Stimulated activated CD4-positive, alpha-beta T cell treated with anti-CD3 and anti-CD28 coated beads, Interleukin-12 subunit alpha, Interleukin-12 subunit beta, amount 100 ng/mL, for 24 hours (primary cell): ENCODE results near the gene CDK11A.
"Not testable (repeated sequence)": the region's sequence is repeated elsewhere in the genome, so short reads cannot be mapped to it uniquely, and the experiment has no call there.

Source experiments
- DNase-seq, 2 experiments: peaks; one replicate each; pipeline ENCODE4 v3.0.0-alpha.2; 2020; ENCODE audit warnings: low read depth in 2 of 2

The CDK11A gene

DNA sequence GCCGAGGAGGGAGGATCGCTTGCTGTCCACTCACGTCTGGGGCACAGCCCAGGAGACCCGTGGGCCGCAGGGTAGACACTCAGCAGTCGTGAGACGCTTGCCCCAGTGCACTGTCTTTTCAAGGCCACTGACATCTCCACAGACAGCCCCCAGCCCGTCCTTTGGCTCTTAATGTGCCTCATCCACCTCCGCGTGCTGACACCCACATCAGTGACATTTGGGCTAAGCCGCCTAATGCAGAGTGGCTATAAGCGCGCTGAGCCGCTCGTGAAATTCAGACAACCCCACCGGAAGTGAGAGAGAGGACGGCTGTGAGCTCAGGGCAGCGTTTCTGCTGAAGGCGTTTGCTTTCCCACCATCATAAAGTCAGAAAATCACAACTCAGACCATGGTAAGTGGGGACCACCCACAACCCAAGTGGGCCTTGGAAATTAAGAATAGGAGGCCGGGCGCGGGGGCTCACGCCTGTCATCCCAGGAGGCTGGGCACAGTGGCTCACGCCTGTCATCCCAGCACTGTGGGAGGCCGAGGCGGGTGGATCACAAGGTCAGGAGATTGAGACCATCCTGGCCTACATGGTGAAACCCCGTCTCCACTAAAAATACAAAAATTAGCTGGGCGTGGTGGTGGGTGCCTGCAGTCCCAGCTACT is 40.0 kb downstream of the CDK11A start:
- no peak for DNase-seq

DNA sequence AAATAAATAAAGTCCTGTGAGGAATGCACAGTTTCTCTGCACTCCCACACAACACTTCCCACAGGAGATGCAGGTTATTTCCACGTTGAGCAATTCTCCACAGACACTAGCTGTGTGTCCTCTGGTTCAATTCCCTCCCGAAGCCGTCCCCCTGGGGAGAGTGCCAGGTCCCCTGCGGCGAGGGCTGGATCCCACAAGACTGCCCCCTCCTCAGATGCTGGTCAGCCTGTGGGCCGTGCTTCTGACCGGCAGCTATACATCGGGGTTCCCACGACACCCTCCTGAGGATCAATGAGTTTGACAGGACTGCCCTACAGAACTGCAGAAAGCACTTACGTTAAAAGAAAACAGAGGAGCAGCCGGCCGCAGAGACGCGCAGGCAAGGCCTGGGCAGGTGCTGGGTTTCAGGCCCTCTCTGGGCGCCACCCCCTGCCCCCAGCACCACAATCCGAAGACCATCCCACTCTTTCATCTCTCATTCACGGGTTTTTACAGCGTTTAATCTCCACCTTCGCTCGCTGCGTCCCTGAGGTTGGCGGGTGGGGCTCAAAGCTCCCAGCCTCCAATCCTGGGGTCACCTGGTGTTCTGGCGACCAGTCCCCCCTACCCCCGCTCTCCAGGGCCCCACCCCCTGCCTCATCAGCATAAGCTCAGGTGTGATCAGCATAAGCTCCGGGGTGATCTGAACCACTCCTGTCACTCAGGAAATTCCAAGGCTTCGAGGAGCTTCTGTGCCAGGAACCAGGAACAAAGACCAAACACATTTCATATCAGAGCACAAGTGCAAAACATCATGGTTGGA is 40.9 kb downstream of the CDK11A start:
- DNase-seq, result no peak

DNA sequence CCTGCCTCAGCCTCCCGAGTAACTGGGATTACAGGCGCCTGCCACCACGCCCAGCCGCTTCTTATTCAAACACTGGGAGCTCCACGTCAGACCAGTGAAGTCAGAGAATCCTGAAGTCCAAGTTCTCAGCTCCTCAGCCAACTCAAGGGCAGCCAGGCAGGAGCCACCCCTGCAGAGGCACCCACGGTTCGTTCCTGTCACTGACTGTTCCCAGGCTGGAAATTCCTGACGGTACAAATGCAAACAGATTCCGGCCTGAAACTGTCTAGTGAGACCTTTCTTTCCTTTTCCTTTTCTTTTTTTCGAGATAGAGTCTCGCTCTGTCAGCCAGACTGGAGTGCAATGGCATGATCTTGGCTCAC is 43.3 kb downstream of the CDK11A start:
- no peak for DNase-seq

DNA sequence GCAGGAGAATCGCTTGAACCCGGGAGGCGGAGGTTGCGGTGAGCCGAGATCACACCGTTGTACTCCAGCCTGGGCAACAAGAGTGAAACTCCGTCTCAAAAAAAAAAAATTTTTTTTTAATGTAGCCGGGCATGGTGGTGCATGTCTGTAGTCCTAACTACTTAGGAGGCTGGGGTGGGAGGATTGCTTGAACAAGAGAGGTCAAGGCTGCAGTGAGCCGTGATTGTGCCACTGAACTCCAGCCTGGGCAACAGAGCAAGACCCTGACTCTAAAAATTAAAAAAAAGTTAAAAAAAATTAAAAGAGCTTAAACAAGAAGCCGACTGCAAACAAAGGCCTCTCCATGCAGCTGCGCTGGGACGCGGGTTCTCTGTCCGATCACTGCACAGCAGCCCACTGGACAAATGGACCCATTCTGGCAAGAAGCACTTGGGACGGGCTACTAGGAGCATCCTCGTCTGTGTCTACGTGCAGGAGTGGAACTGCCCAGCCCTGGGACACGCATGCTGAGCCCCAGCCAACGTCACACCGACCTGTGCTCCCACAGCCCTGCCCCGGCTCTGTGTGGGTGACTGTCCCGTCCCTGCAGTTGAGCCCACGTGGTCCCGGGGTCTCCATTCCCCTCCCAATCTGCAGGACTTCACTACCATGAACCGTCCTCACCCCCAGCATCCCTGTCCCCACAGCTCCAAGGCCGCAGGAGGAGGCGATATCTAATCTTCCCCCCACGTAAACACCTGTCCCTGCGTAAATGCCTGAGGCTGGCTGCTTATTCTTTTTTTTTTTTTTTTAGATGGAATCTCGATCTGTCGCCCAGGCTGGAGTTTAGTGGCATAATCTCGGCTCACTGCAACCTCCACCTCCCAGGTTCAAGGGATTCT is 43.9 kb downstream of the CDK11A start:
- DNase-seq, result no peak

DNA sequence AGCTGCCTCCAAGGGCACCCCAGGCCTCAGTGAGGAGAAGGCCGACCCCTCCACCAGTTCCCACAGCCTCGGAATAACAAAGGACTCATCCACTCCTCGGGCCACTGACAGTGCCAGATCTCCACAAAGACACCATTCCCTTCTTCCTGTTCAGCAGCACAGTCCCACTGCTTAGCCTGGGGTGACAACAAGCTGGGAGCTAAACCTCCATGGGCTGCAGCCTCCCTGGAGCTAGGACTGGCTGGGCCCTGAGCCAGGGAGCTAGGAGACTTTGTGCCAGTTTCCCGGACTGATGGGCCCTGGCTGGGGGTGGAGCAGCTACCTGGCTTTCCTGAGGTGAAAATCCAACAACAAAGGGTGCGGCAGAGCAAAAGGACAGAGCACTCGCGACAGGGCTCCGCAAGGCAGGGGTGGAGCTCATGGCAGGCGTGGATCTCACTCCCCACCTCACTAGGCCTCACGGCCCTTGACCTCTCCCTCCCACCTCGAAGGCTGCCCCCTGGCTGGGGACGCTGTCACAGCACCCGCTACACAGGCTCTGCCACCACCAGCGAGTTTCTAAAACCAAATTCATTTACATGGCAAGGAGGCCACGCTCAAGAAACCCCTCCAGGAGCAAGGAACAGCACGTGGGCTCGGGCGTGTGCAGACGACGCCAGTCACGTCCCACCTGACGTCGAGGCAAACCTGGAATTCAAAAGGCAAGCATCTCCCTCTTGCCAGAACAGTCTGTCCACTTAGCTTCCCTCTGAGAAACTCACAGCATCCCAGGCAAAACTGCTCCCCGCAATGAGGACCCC is 45.4 kb downstream of the CDK11A start:
- peak in 1 of 2 experiments; percentile 56 for DNase-seq

DNA sequence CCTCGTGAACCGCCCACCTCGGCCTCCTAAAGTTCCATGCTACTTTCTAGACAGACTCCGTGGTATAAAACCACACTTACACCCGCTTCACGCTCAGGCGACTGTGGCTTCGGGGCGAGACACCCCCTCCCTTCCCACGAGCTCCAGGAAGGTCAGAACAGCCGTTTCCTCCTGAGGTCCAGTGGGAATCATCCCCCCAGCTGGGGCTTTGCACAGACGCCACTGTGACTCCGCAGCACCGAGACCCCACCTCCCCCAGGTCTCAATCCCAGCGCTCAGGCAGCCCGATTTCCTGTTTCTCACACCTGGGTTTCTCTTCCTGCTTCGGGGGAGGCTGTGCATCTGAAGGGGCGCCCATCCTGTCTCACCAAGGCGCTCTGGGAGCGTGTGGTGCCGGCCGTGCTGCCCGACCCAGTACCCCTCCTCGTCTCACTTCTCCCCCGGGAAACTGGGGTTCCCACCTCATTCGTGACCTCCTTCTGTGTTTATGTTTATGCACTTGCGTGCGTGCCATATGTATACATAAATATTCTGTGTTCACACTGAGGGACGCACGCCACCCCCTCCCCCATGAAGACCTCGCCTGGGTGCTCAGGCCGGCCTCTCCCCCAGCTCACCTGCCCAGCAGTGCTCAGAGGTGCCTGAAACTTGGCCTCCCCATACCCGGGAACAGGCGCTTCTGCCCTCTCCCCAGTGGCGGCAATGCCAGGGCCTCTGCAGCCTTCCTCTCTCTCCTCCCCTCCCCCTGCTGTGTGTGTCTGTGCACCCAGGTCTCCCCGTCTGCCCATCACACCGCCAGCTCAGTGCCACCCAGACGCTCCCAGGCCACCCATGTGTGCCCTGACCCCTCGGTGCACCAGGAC is 46.2 kb downstream of the CDK11A start:
- peak; percentile 28 to 34 for DNase-seq

DNA sequence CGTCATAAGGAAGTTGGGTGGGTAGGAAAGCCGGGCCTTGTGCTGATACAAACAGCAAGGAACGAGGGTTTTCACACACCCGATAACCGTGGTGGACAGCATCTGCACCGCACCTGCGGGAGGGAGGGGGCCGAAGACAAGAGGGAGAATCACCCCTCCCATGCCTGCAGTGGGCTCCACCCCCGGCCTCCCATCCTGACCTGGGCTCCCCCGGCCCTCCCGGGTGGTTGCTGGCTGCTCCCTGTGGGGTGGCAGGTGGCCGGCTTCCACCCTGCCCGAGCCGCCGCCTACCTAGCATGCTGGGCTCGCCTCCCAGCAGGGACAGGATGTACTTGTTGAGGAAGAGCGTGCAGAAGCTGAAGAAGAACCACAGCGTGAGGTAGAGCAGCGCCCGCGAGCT is 48.1 kb downstream of the CDK11A start:
- DNase-seq, result not testable (repeated sequence)

DNA sequence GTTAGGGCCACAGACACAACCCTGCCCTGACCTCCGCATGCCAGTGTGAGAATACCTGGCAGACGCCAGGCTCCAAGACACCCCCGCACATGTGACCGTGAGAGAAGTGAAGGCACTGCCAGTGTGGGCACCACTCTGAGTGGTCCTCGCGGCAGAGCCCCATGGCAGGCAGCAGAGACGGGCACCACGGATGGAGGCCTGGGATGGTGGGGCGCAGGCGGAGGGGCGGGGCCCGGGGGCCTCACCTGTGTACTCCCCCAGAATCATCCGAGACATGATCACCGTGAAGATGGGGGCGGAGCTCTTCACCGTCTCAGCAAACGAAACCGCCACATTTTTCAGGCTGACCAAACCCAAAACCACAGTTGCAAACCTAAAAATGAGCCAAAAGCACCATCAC is 48.9 kb downstream of the CDK11A start:
- DNase-seq, result not testable (repeated sequence)

DNA sequence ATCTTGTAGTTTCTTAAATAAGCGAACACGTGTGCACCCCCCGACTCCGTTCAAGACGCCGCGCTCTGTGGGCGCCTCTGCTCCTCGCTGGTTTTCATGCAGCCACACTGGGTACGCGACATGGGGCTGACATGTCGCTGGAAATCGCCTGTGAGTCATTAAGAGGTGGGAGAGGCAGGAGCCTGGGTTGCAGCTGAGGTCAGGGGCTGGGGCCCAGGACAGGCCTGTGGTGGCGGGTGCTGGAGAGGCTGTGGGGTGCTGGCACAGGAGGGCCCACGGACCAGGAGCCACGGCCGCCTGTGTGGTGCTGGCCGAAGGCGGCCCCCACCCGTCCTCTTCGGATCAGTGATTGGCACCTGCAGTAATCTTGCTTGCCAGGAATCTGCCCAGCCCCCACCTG is 49.4 kb downstream of the CDK11A start:
- DNase-seq, result not testable (repeated sequence)

DNA sequence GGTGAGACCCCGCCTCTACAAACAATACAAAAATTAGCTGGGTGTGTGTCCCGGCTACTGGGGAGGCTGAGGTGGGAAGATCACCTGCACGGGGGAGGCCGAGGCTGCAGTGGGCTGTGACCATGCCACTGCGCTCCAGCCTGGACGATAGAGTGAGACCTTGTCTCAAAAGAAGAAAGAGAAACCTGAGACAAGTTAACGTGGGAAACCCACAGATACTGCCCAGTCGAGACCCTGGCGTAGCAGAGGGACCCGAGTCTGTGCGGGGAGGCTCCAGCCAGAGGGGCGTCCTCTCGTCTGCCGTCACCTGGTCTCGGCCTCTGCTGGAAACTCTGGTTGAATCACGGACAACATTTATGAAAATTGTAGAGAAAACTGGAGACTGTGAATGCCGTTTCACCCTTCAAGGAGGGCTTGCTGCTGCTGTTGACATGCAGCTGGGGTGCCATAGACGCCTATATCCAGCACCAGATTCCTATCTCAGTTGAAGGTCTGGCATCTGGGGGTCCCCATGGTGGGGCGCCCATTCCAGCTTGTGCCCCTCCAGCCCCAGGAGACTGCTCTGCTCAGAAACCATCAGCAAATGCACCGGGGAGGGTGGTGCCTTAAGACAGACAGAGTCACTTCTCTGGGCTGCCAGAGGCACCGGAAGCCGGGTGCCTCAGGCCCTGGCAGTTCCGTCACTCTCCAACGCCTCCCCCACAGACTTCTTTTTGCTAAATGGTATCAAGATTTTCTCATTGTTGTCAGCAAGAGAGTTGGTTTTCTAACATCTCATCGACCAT is 51.8 kb downstream of the CDK11A start:
- no peak for DNase-seq

DNA sequence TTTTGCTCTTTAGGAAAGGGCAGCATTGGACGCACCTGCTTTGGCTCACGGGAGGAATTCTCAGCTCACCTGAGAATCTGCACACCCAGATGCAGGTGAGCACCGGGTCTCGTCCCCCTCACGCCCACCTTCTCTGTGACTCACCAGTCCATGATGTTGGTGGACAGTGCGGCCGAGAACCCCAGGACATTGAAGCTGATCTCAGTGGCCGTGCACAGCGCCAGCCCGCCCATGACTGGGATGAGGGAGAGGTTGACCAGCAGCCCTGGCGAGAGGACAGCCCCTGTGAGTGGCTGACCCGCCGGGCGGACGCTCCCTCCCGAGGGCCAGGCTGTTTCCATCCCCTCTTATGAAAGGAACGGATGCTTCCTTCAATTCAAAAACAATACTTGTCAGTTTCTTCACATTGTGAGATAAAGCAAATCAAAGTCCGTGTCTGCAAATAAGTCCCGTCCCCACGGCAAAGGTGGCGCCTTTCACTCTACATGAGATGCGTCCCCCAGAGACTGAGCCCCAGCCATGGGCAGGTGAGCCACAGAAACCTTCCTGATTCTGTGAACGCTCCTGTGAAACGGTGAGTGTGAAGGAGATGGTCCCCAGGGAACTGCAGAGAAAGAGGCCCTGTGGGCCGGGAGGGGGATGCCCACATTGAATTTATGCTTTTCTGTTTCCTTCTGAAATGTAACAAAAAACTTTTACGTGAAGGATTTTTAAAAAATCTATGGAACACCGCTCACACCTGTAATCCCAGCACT is 52.6 kb downstream of the CDK11A start:
- DNase-seq, result no peak

DNA sequence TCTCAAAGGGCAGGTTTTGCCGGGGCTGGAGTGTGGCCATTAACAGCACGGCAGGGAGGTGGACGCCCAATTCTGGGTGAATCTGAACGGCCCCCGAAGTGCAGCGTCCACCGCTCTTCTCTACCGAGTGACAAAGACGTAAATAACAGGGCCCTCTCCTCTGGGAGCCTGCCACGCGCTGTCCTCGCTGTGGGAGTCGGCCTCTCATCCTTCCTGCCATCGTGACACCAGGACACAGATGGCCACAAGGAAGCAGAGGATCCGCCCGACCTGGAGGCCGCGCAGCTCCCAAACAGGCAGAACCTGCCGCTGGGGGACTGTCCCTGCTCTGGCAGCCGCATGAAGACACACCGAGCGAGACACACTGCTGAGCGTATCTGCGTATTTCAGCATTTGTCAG is 53.3 kb downstream of the CDK11A start:
- no peak for DNase-seq

DNA sequence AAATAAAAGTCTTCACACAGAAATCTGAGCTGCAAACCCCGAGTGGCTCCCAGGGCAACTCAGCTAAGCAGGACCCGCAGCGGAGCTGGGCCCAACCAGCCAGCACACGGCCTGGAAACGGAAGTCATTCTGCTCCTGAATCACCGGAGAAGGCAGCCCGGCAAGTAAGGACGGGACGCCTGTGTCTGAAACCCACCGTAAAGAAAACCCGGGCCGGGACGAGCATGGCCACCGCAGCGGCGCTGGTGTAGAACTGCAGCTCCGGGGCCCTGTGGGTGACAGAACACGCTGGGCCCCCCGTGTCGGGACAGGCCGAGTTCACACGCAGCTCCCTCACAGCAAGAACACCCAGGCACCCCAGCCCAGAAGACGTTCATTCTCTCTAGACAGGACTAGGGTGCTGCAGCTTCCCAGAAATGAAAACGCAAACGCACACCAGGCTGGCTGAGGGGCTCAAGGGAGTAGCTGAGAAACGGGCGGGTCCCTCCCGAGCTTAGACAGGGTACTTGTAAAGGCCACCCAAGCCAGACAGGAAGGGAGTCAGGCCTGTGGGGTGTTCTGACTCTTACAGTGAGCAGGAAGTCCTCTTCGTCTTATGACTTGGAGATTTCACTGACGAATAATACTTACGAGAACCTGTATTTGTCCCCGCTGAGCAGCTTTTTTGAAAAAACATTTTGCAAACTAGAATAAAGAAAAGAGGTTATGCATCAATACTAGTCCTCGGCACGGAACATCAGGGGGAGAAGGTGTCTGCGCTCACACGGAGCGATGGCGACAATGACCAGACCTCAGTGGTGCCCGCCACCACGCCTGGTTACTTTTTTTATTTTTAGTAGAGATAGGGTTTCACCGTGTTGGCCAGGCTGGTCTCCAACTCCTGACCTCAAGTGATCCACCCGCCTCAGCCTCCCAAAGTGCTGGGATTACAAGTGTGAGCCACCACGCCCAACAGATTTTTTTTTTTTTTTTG is 54.4 kb downstream of the CDK11A start:
- DNase-seq, result no peak

DNA sequence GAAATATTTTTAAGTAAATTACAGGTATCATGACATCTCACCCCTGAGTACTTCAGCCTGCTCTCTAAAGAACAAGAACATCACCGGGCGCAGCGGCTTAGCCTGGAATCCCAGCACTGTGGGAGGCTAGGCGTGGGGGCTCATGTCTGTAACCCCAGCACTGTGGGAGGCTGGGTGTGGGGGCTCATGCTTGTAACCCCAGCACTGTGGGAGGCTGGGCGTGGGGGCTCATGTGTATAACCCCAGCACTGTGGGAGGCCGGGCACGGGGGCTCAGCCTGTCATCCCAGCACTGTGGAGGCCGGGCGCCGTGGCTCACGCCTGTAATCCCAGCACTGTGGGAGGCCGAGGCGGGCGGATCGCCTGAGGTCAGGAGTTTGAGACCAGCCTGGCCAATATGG is 57.6 kb downstream of the CDK11A start:
- no peak for DNase-seq

DNA sequence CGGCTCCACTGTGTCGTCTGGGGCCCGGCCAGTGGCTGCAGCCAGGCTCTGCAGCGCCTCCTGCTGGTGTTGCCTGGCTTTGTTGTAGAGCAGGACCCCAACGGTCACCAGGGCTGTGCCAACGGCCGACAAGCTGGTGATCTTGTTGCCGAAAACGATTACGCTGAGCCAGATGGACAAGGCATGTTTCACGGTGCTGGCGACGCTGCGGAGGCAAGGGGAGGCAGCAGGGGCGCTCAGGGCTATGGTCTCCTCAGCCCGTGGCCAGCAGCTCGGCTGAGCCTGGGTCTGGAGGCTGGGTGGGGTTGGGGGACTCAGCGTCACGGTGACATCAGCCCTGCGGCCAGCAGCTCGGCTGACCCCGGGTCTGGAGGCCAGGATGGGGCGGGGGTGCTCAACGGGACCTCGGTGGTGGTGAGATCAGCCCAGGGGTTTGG is 58.3 kb downstream of the CDK11A start:
- DNase-seq, result peak in 1 of 2 experiments; percentile 24

DNA sequence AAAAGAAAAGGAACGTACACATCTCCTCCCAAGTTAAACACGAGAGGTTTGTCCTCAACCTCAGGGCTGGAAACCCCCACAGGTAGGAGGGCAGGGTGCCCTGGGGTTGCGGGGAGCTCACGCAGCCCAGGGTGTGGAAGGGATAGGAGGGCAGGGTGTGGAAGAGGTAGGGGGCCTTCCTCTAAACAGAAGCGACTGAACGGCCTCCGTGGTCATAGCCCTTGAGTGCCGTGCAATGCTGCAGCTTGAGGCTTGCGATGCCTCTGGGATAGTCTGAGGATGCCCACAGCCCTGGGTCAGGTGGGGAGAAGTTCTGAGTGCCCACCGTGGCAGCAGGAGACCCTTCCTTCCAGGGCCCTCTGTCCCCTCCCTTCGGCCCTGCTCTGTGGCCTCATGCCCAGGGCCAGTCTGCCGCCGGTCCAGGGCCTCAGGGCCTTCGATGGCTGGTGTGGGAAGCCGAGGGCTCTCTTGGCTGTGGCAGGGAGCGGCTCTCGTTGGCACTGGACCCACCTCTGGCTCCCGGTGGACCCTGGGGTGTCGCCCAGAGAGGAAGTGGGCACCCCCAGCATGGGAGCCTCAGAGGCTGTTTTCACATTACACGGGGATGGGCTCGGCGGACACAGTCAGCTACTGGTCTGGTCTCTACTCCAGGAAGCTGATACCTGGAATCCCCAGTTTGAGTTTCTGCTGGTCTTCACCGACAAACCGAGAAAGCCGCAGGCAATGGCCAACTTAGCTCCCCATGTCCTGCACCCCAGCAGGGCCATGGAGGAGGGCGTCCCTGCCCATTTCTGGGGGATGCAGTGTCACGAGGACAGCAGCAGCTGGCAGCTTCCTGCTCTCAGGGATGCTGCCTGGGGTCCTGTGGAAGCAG is 59.0 kb downstream of the CDK11A start:
- DNase-seq, result no peak

DNA sequence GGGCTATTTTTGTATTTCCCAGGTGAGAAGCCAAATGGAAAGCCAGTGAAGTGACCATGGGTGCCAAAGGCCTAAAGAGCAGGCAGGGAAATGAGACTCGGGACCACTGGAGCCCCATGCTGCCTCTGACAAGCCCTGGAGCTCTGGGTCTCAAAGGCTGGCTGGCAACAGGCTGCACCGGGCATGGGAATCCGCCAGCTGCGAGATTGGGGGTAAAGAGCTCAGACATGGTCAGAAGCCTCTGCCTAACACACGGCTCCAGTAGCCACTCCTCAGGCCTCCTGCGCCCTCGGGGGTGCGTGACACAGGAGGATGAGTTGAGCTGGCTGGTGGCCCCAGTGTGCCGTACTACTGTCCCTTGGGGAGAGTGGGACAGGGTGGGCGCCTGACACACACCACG is 59.8 kb downstream of the CDK11A start:
- DNase-seq, result not testable (repeated sequence)
